Skeletal muscle satellite cell (primary cell): ENCODE results near the gene SLC6A3.

Source experiments
- H3K27me3 ChIP-seq: 2 replicates; pipeline ENCODE4 v1.7.0; 2013; ENCODE audit warnings: low read length; ENCODE audit not compliant: control insufficient read depth, insufficient read depth
- H3K36me3 ChIP-seq: 2 replicates; pipeline ENCODE4 v1.7.0; 2013; ENCODE audit warnings: mild to moderate bottlenecking, control low read depth, low read length; ENCODE audit not compliant: insufficient read depth
- H3K4me1 ChIP-seq: 2 replicates; pipeline ENCODE4 v1.7.0; 2013; ENCODE audit warnings: low read length; ENCODE audit not compliant: control insufficient read depth, insufficient read depth
- H3K4me2 ChIP-seq: 2 replicates; pipeline ENCODE4 v1.7.0; 2013; ENCODE audit warnings: mild to moderate bottlenecking, low read length
- H3K4me3 ChIP-seq: 2 replicates; pipeline ENCODE4 v1.7.0; 2013; ENCODE audit warnings: low read length
- H3K9ac ChIP-seq: 2 replicates; pipeline ENCODE4 v1.7.0; 2013; ENCODE audit warnings: mild to moderate bottlenecking, low read depth, low read length, moderate library complexity
- H3K9me3 ChIP-seq: replicated peaks from 2 replicates; pipeline ENCODE4 v1.7.0; 2013; ENCODE audit warnings: mild to moderate bottlenecking, control low read depth, low read length

SLC6A3 gene

GRCh38 chr5:1413611-1414241, 31.5 kb downstream of the SLC6A3 start:
- Histone ChIP-seq H3K4me2 (no peak overlapping the region), H3K9me3 (no peaks in the 10 kb centered on the region), H3K9ac (no peak overlapping the region), H3K4me1 (no peaks in the 10 kb centered on the region), H3K36me3 (no peaks in the 10 kb centered on the region), H3K27me3 (peaks cover 26% of the 10 kb centered on the region), H3K4me3 (no peak overlapping the region)

GRCh38 chr5:1413211-1413610, 32.0 kb downstream of the SLC6A3 start:
- H3K4me3 ChIP-seq, result no peak overlapping the region
- peaks cover 26% of the 10 kb centered on the region for H3K27me3 ChIP-seq
- H3K9ac ChIP-seq, result no peak overlapping the region
- no peaks in the 10 kb centered on the region for H3K4me1 ChIP-seq
- H3K4me2 ChIP-seq, result no peak overlapping the region
- no peaks in the 10 kb centered on the region for H3K9me3 ChIP-seq
- no peaks in the 10 kb centered on the region for H3K36me3 ChIP-seq

DNA sequence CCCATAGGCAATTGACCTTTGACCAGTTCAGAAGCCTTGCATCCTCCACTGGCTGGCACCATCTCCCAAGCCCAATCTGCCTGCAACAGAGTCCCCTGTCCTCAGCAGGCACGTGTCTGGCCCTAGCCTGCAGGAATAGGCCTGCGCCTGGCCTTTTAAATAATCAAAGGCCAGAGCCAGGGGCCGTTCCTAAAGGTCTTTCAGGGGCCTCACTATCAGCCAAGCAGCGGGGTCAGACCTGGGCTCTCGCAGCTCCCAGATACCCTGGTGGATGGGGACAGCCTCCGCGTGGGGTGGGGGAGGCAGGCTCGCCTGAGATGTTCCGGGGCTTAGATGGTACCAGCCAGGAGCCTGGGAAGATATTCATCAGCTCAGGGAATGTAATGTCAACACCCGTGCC, 32.6 kb downstream of the SLC6A3 start:
- Histone ChIP-seq H3K4me1 (no peaks in the 10 kb centered on the region), H3K4me2 (no peak overlapping the region), H3K27me3 (peaks cover 26% of the 10 kb centered on the region), H3K9ac (no peak overlapping the region), H3K36me3 (no peaks in the 10 kb centered on the region), H3K4me3 (no peak overlapping the region), H3K9me3 (no peaks in the 10 kb centered on the region)

- H3K9me3 ChIP-seq, result no peaks in the 10 kb centered on the region
- H3K27me3 ChIP-seq, result peaks cover 22% of the 10 kb centered on the region
- H3K9ac ChIP-seq, result no peak overlapping the region
- no peaks in the 10 kb centered on the region for H3K4me1 ChIP-seq
- H3K4me2 ChIP-seq, result no peak overlapping the region
- no peak overlapping the region for H3K4me3 ChIP-seq
- no peaks in the 10 kb centered on the region for H3K36me3 ChIP-seq
These were observed 33.1 kb downstream of the SLC6A3 start for GRCh38 chr5:1412163-1412562.

DNA sequence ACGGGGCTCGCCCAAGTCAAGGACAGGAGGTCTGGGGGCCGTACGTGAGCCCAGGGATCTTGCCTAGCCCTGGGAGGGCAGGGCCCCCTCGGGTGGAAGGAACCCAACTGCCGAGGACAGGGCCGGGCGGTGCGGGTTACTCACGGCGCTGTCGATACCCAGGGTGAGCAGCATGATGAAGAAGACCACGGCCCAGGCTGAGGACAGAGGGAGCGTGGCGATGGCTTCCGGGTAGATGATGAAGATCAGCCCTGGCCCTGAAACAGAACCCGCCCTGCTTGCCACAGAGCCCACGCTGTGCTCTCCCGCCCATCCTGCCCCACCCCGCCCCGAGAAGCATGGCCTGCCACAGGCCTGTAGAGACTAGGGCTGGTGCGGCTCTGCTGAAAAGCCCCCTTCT, 34.1 kb downstream of the SLC6A3 start:
- H3K4me1 ChIP-seq, result no peaks in the 10 kb centered on the region
- no peak overlapping the region for H3K4me2 ChIP-seq
- H3K27me3 ChIP-seq, result peaks cover 22% of the 10 kb centered on the region
- no peak overlapping the region for H3K9ac ChIP-seq
- H3K36me3 ChIP-seq, result no peaks in the 10 kb centered on the region
- H3K9me3 ChIP-seq, result no peaks in the 10 kb centered on the region
- no peak overlapping the region for H3K4me3 ChIP-seq

DNA sequence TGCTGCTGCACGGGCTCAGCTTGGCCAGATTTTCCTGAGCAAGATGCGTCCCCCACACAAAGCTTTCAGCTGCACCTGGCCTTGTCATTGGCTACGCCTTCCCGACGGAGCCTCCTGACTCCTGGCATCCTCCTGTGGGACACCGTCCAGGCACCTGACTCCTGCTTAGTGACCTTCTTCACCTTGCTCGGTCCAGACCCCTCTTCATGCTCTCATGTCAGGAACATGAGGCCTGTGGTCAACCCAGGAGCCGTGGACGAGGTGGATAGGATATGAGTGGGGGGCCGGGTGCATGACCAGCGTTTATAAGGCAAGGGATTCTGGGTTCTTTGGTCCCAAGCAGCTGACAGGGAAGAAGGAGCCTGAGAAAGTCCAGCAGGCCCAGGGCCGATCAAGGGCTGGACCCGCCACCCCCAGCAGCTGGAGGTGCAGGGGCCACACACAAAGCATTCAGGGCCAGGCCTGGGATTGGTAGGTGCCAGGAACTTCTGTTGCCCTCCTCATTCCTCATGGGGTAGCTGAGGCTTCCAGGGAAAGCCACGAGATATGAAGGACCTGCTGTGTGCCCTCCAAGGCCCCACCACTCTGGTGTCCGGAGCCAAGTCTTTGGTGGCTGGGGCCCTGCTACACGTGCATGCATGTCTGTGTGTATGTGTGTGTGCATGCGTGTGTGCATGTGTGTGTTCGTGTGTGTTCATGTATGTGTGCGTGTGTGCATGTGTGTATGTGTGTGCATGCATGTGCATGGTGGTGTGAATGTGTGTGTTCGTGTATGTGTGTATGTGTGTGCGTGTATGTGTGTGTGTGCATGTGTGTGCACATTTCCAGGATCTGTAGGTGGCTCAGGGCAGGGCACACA, 34.9 kb downstream of the SLC6A3 start:
- Histone ChIP-seq H3K9ac (no peak overlapping the region), H3K4me1 (no peaks in the 10 kb centered on the region), H3K4me3 (no peak overlapping the region), H3K36me3 (no peaks in the 10 kb centered on the region), H3K27me3 (peaks cover 22% of the 10 kb centered on the region), H3K9me3 (no peaks in the 10 kb centered on the region), H3K4me2 (no peak overlapping the region)

DNA sequence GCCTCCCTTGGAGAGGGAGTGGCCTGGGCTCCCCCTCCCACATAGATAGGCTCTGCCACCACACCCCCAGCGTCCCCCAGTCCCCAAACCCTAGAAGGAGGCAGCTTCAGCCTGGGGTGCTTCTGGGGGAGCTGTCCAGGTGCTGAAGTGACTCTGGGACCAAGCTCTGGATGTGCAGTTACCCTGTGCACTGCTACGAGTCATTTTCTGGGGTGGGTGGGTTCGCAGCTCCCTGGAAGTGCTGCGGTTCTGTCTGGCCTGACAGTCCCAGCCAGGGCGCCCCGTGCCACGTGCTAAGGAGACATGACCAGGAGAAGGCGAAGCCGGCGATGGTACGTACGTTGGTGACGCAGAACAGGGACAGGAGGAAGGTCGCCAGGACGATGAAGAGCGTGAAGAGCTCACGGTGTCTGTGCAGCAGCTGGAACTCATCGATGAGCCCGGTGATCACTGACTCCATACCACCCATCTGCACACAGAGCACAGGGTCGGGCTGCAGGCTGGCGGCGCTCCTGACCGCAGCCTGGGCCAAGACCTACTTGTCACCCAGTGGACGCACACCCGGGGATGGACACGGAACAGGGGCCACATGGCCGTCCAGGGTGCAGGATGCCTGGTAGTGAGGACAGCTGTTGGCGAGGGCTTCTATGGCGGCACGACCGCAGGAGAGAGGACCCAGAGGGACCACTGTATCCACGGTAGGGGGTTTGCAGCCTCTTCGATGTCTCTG, 35.7 kb downstream of the SLC6A3 start:
- Histone ChIP-seq H3K36me3 (no peaks in the 10 kb centered on the region), H3K9me3 (no peaks in the 10 kb centered on the region), H3K4me3 (no peak overlapping the region), H3K4me2 (no peak overlapping the region), H3K4me1 (no peaks in the 10 kb centered on the region), H3K27me3 (peaks cover 18% of the 10 kb centered on the region), H3K9ac (no peak overlapping the region)

DNA sequence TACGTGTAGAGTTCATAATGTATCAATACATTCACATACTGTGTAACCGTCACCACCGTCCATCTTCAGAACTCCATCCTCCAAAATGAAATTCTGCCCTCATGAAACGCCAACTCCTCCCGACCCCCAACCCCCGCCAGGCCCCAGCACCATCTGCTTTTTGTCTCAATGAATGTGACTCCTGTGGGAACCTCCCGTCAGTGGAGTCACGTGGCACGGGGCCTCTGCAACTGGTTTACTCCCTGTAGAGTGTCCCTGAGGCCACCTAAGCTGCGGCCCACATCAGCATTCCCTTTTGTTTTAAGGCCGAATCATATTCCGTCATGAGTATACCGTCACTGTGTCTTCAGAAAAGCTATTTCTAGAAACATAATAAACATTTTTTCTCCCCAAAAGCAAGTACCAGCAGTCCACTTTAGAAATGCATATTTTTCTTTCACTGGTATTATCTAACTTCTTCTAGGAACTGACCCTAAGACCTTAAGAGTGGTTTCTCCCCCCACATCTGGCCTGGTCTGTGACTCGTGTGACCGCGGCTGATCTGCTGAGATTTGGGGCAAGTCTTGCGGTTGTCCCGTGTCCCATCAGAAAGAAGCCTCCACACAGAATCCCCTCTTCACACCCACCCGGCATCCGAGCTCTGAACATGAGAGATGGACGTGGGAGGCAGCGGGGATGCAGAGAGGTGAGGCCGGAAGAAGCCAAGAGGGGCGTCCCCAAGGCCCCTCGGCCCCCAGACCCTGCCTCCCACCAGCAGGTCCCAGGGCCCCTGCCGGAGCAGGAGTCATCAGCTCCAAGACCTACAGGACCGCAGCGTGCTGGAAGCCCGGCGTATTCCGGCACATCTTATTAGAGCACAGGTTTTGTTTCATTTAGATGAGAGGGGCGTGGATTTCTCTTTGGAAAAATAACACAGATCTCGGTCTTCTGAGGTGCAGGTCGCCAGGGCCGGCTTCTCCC, 38.3 kb downstream of the SLC6A3 start:
- H3K4me1 ChIP-seq, result no peaks in the 10 kb centered on the region
- no peak overlapping the region for H3K9ac ChIP-seq
- no peak overlapping the region for H3K4me2 ChIP-seq
- no peaks in the 10 kb centered on the region for H3K36me3 ChIP-seq
- H3K9me3 ChIP-seq, result no peaks in the 10 kb centered on the region
- peaks cover 3% of the 10 kb centered on the region for H3K27me3 ChIP-seq
- H3K4me3 ChIP-seq, result no peak overlapping the region

GRCh38 chr5:1405539-1406530, 39.4 kb downstream of the SLC6A3 start:
- H3K4me2 ChIP-seq, result no peak overlapping the region
- H3K36me3 ChIP-seq, result no peaks in the 10 kb centered on the region
- H3K27me3 ChIP-seq, result peaks cover 3% of the 10 kb centered on the region
- no peak overlapping the region for H3K4me3 ChIP-seq
- no peak overlapping the region for H3K9ac ChIP-seq
- H3K4me1 ChIP-seq, result no peaks in the 10 kb centered on the region
- no peaks in the 10 kb centered on the region for H3K9me3 ChIP-seq

GRCh38 chr5:1405121-1405520, 40.1 kb downstream of the SLC6A3 start:
- H3K9ac ChIP-seq, result no peak overlapping the region
- H3K36me3 ChIP-seq, result no peaks in the 10 kb centered on the region
- H3K9me3 ChIP-seq, result no peaks in the 10 kb centered on the region
- H3K4me1 ChIP-seq, result no peaks in the 10 kb centered on the region
- no peak overlapping the region for H3K4me2 ChIP-seq
- H3K27me3 ChIP-seq, result peaks cover 3% of the 10 kb centered on the region
- no peak overlapping the region for H3K4me3 ChIP-seq
